Ishikawa (cell line): ENCODE data around the gene EIF4E.

Experiments
- CEBPB ChIP-seq: IDR thresholded peaks from 2 replicates; pipeline ENCODE4 v1.6.1; 2012
- CREB1 ChIP-seq: IDR thresholded peaks from 2 replicates; pipeline ENCODE4 v1.6.1; 2012; ENCODE audit warnings: low read depth
- EGR1 ChIP-seq: IDR thresholded peaks from 2 replicates; pipeline ENCODE4 v1.6.1; 2012
- EP300 ChIP-seq: IDR thresholded peaks from 2 replicates; pipeline ENCODE4 v1.6.1; 2012; ENCODE audit warnings: borderline replicate concordance
- FOXM1 ChIP-seq: IDR thresholded peaks from 2 replicates; pipeline ENCODE4 v1.6.1; 2012; ENCODE audit warnings: low read depth, borderline replicate concordance
- MAX ChIP-seq: IDR thresholded peaks from 2 replicates; pipeline ENCODE4 v1.6.1; 2012
- NFIC ChIP-seq: IDR thresholded peaks from 2 replicates; pipeline ENCODE4 v1.6.1; 2012
- RAD21 ChIP-seq: IDR thresholded peaks from 2 replicates; pipeline ENCODE4 v1.6.1; 2012; ENCODE audit warnings: low read depth
- REST ChIP-seq: IDR thresholded peaks from 2 replicates; pipeline ENCODE4 v1.6.1; 2012; ENCODE audit warnings: low read depth, mild to moderate bottlenecking
- TAF1 ChIP-seq: IDR thresholded peaks from 2 replicates; pipeline ENCODE4 v1.6.1; 2012; ENCODE audit warnings: low read depth, mild to moderate bottlenecking
- TCF12 ChIP-seq: IDR thresholded peaks from 2 replicates; pipeline ENCODE4 v1.6.1; 2012; ENCODE audit warnings: low read depth
- TEAD4 ChIP-seq: IDR thresholded peaks from 2 replicates; pipeline ENCODE4 v1.6.1; 2012
- USF1 ChIP-seq: IDR thresholded peaks from 2 replicates; pipeline ENCODE4 v1.6.1; 2012
- YY1 ChIP-seq: IDR thresholded peaks from 2 replicates; pipeline ENCODE4 v1.6.1; 2012; ENCODE audit warnings: low read depth
- ZBTB7A ChIP-seq: IDR thresholded peaks from 2 replicates; pipeline ENCODE4 v1.6.1; 2012; ENCODE audit warnings: low read depth

The EIF4E gene

GRCh38 chr4:98903561-98903960, 25.4 kb downstream of the EIF4E start:
- TF ChIP-seq FOXM1 = no peak
- no peak for TF ChIP-seq ZBTB7A
- TF ChIP-seq MAX = no peak
- TF ChIP-seq TCF12 = no peak
- no peak for TF ChIP-seq NFIC
- TF ChIP-seq TEAD4 = no peak
- TF ChIP-seq RAD21 = no peak
- no peak for TF ChIP-seq CREB1
- TF ChIP-seq EGR1 = no peak
- TF ChIP-seq EP300 = no peak
- TF ChIP-seq YY1 = no peak
- no peak for TF ChIP-seq CEBPB
- no peak for TF ChIP-seq REST
- TF ChIP-seq USF1 = no peak
- no peak for TF ChIP-seq TAF1

- no peak for TF ChIP-seq USF1
These were observed 29.7 kb downstream of the EIF4E start for GRCh38 chr4:98899277-98899676.

DNA sequence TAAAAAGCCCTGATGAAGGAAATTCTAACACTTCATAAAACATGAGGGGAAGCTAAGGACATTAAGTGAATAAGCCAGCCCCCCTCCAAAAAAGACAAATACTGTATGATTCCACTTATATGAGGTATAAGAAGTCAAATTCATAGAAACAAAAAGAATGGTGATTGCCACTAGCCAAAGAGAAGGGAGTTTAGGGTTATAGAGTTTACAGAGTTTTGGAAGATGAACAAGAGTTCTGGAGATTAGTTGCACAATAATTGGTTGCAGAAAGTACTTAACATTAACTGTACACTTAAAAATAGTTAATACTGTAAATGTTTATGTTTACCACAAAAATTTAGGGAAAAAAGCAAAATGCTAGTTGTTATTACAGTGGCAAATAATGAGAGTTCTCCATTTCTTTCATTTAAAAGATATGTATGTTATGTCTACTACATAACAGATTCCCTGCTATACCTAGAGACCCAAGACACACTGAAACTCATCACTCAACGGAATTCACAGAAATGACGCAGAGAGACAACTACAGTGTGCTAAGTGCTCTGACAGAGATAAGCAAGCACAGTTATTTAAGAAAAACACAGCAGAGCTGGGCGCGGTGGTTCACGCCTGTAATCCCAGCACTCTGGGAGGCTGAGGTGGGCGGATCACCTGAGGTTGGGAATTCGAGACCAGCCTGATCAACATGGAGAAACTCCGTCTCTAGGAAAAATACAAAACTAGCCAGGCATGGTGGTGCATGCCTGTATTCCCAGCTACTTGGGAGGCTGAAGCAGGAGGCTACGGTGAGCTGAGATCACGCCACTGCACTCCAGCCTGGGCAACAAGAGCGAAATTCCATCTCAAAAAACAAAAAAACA, 37.2 kb downstream of the EIF4E start:
- TF ChIP-seq TEAD4 (no peak), ZBTB7A (no peak), TCF12 (no peak), EP300 (no peak), YY1 (no peak), USF1 (no peak), CEBPB (no peak), EGR1 (no peak), RAD21 (no peak), FOXM1 (no peak), MAX (no peak)

DNA sequence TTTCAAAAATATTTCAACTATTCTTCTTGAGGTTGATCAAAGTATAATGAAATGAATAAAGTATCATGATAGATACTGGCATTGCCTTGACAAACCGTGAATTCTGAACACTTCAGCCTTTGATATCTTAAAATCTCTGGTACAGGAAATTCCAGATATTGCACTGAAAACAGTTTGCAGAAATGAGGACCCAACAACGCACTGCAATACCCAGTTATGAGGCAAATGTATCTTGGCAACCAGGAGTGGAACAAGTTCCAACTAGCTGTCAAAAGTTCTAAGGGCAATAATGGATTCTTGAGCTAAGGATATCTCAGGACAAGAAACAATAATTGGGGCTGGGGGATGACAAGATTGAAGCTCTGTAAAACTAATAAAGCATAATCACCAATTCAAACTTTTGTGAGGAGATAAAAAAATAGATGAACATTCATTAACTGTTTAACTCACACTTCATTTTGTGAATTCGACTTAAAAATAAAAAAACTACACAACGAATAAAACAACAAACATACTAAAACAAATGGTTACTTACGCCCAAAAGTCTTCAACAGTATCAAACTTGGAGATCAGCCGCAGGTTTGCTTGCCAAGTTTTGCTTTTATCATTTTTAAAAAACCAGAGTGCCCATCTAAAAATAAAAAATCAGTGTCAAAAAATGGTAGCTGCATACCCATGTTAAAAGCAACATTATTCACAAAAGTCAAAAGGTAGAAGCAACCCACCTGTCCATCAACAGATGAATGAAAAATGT, 38.1 kb downstream of the EIF4E start:
- TF ChIP-seq NFIC (no peak), REST (no peak), TEAD4 (no peak), EP300 (no peak), TAF1 (no peak), FOXM1 (no peak), RAD21 (no peak), EGR1 (no peak), ZBTB7A (no peak), TCF12 (no peak), CEBPB (no peak), CREB1 (no peak), USF1 (no peak), MAX (no peak), YY1 (no peak)

- TF ChIP-seq EGR1 (no peak), CEBPB (no peak), YY1 (no peak), USF1 (no peak), ZBTB7A (no peak), CREB1 (no peak), TAF1 (no peak)
These were observed 41.8 kb downstream of the EIF4E start for GRCh38 chr4:98887145-98887544.
